ENCODE data around the gene STX1B. TPM values are rescaled to one million over a fixed set of nuclear protein-coding genes. Genes with fewer than 3 reads are reported as not detected.
A peak's percentile ranks its signal among the peaks of the same experiment; 100 is the strongest.

STX1B gene
- total and polyA plus RNA-seq, 2 of the 8 experiments (the other 6 are each of a cell fraction or from before 2014, with no cell fraction given): 8.9 to 20.2 TPM

GRCh38 chr16:30953511-30954124, 56.8 kb downstream of the STX1B start (continued):
- TF ChIP-seq, protein P1, sequence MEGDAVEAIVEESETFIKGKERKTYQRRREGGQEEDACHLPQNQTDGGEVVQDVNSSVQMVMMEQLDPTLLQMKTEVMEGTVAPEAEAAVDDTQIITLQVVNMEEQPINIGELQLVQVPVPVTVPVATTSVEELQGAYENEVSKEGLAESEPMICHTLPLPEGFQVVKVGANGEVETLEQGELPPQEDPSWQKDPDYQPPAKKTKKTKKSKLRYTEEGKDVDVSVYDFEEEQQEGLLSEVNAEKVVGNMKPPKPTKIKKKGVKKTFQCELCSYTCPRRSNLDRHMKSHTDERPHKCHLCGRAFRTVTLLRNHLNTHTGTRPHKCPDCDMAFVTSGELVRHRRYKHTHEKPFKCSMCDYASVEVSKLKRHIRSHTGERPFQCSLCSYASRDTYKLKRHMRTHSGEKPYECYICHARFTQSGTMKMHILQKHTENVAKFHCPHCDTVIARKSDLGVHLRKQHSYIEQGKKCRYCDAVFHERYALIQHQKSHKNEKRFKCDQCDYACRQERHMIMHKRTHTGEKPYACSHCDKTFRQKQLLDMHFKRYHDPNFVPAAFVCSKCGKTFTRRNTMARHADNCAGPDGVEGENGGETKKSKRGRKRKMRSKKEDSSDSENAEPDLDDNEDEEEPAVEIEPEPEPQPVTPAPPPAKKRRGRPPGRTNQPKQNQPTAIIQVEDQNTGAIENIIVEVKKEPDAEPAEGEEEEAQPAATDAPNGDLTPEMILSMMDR (IDR thresholded peaks at IDR 0.05; ENCODE audit: control extremely low read depth in 1 of 3, insufficient read depth in 1 of 3, low read depth in 1 of 3, low read length in 3 of 3): peak; percentile 87 to 97 (median 96)
- TF ChIP-seq SUZ12 (IDR thresholded peaks at IDR 0.05; ENCODE audit: low read length): no peak
